ENCODE data around the gene LRRC75B. TPM values are rescaled to one million over a fixed set of nuclear protein-coding genes. Genes with fewer than 3 reads are reported as not detected.

Gene LRRC75B
- total and polyA plus RNA-seq, 9 of the 15 experiments (the other 6 are each of a cell fraction or from before 2014, with no cell fraction given) = 0.10 to 2.8 (median 1.0) TPM; not detected in 1

DNA sequence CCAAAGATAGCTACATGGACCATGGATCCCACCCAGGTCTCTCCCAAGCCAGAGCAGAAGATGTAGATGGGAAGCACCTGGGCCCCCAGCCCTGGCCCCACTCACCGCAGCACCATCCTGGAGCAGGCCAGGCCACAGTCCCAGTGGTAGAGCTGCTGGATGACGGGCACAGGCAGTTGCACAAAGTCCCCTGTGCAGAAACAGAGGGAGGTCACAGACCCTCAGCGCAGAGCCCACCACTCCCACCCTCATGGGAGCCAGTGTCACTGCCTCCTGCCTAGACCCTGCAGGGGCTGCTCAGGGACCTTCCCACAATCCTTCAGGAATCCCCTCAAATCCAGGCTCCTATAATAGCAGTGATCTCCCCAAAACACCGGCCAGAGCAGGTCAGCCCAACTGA is 44.1 kb downstream of the LRRC75B start:
- Histone ChIP-seq H3K9me1 (ENCODE audit: control insufficient read depth, insufficient read depth, low read length) (no peaks in the 10 kb centered on the region), H3K36me3 (ENCODE audit: control insufficient read depth, insufficient read depth, low read length) (peaks cover 61% of the 10 kb centered on the region; the same call in 2 of the 3 replicates), H3K4me2 (ENCODE audit: insufficient read depth, low read length) (no peak overlapping the region), H3K4me3 (no peak overlapping the region), H3K79me2 (ENCODE audit: control insufficient read depth, insufficient read depth, low read length) (peaks cover 38% of the 10 kb centered on the region), H3K27me3 (ENCODE audit: control insufficient read depth in 2 of 2, insufficient read depth in 2 of 2, low read length in 2 of 2) (no peaks in the 10 kb centered on the region), H3K9ac (ENCODE audit: insufficient read depth in 1 of 2, low read depth in 2 of 2, low read length in 2 of 2) (peak overlapping the region in 1 of 2 experiments; percentile 26; a peak in 1 of 4 replicates), H3K9me3 (replicated peaks; ENCODE audit: control insufficient read depth, insufficient read depth, low read depth, low read length) (no peaks in the 10 kb centered on the region), H3K27ac (ENCODE audit: extremely low read depth, low read depth, low read length) (no peak overlapping the region), H2AFZ (ENCODE audit: low read depth, low read length) (no peak overlapping the region), H3K4me1 (replicated peaks in 1 of 2; ENCODE audit: control insufficient read depth in 2 of 2, insufficient read depth in 2 of 2, low read length in 2 of 2) (peaks cover 5 to 10% of the 10 kb centered on the region in 2 experiments; a peak in 4 of 5 replicates), H4K20me1 (replicated peaks; ENCODE audit: control insufficient read depth, insufficient read depth, low read length) (0 out of 2 replicates have a peak, but pooled peaks cover 7% of the 10 kb centered on the region)
- FAIRE-seq (no peak), DNase-seq (ENCODE audit: extremely low read depth in 1 of 4, low spot score in 3 of 4) (no peak), ATAC-seq (no peak)
- intact Hi-C loops (cut with micrococcal nuclease) = no loop called here
- POLR2A ChIA-PET = no interaction called here
- WGBS (ENCODE audit: insufficient coverage, low coverage, missing lambda C conversion rate) = 100% methylated on average over 4 of the region's 4 CpGs
- in situ Hi-C loops (cut with MboI) = no loop called here
- TF ChIP-seq ZNF740 (CRISPR knock-in tag; IDR thresholded peaks at IDR 0.05) (no peak), ZNF740 (tag; IDR thresholded peaks at IDR 0.05) (no peak), HNRNPUL1 (IDR thresholded peaks at IDR 0.05; ENCODE audit: low read length) (no peak), CREB1 (IDR thresholded peaks at IDR 0.05) (no peak), CREB1 (CRISPR knock-in tag; IDR thresholded peaks at IDR 0.05) (no peak), BRF2 (IDR thresholded peaks at IDR 0.05; ENCODE audit: borderline replicate concordance, insufficient read depth, insufficient read length) (no peak), ZFX (CRISPR knock-in tag; IDR thresholded peaks at IDR 0.05) (no peak), RBM15 (IDR thresholded peaks at IDR 0.05; ENCODE audit: insufficient read depth, low read length) (no peak), BRF1 (IDR thresholded peaks at IDR 0.05; ENCODE audit: borderline replicate concordance, extremely low read depth, insufficient read length) (no peak), GTF2B (IDR thresholded peaks at IDR 0.05; ENCODE audit: extremely low read depth, insufficient read length) (no peak), TEAD2 (tag; IDR thresholded peaks at IDR 0.05) (no peak), HNRNPH1 (optimal IDR thresholded peaks at IDR 0.05; ENCODE audit: low read depth, low read length) (no peak), SAFB (IDR thresholded peaks at IDR 0.05; ENCODE audit: borderline replicate concordance, low read depth, low read length) (no peak), SRF (CRISPR knock-in tag; IDR thresholded peaks at IDR 0.05) (no peak), SLC30A9 (CRISPR knock-in tag; IDR thresholded peaks at IDR 0.05) (no peak), CREM (IDR thresholded peaks at IDR 0.05; ENCODE audit: low read depth) (no peak), TAF9B (IDR thresholded peaks at IDR 0.05; ENCODE audit: partially characterized antibody) (no peak), ILK (tag; IDR thresholded peaks at IDR 0.05; ENCODE audit: borderline replicate concordance, low read depth) (no peak)
- TF ChIP-seq, protein P1, sequence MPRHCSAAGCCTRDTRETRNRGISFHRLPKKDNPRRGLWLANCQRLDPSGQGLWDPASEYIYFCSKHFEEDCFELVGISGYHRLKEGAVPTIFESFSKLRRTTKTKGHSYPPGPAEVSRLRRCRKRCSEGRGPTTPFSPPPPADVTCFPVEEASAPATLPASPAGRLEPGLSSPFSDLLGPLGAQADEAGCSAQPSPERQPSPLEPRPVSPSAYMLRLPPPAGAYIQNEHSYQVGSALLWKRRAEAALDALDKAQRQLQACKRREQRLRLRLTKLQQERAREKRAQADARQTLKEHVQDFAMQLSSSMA (CRISPR knock-in tag; IDR thresholded peaks at IDR 0.05) = no peak
- no TSS peak for BruUV-seq (replicated peaks)
- CTCF ChIA-PET (ENCODE audit: low intra/inter-chr PET ratio) = no interaction called here
